ENCODE measurements around the gene CCDC200. TPM values are rescaled to one million over a fixed set of nuclear protein-coding genes. Genes with fewer than 3 reads are reported as not detected.

Gene CCDC200
- 0.12 TPM in 1 of 5 replicates, not detected in the others for total RNA-seq (2022; extraction: Qiagen RNA extraction)

DNA sequence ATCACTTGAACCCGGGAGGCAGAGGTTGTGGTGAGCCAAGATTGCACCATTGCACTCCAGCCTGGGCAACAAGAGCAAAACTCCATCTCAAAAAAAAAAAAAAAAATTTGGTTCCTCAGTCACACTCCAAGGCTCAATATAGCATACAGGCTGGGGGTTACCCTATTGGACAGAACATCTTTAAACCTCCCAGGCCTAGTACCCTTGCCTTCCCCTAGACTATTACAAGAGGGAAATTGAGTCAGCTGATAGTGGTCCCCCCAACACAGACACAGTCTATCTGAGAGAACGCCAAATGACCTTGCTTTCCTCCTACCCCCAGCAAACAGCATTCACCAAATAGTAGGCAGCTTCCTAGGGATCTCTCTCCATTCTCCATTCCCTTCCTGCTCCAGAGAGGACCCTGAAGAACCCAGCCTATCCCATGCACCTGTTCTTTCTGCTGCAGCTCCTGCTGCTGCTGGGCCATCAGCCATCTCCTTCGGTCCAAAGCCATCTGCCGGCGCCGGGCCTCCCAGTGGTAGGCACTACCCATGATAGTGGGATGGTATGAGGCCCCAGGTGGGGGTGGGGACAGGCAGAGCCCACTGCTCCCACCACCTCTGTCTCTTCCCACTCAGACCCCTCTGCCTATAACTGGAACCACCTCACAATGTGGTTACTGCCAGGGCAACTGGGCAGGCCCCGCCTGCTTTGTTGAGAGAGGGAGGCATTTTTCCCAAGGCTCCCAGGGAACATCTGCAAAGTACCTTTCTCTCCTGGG lies at the start of gene CCDC200:
TSS of gene CCDC200 (minus strand) at position 604 of the 763 bp plus-strand sequence. CDS start at position 535, 69 bp downstream.

DNA sequence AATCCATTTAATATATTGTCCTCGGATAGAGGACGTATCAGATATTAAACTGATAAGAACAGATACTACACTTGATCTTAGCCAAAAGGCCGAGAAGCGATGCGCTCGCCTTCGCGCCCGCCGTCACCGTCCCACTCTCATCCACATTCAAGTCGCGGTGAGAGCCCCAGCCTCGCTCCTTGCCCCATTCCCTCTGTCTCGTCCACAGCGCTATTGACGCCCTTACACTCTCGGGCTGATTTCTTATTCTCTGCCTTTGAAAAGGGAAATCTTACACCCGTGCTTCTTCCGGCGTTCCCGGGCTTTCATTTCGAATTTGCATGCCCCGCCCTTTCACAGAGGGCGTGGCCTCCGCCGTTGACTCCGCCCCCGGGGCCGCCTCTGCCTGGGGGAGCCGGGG lies 5.5 kb upstream of the CCDC200 start, which contains the start of gene RNU2-1:
TSS of gene RNU2-1 (minus strand) at position 101 of the 400 bp plus-strand sequence.

DNA sequence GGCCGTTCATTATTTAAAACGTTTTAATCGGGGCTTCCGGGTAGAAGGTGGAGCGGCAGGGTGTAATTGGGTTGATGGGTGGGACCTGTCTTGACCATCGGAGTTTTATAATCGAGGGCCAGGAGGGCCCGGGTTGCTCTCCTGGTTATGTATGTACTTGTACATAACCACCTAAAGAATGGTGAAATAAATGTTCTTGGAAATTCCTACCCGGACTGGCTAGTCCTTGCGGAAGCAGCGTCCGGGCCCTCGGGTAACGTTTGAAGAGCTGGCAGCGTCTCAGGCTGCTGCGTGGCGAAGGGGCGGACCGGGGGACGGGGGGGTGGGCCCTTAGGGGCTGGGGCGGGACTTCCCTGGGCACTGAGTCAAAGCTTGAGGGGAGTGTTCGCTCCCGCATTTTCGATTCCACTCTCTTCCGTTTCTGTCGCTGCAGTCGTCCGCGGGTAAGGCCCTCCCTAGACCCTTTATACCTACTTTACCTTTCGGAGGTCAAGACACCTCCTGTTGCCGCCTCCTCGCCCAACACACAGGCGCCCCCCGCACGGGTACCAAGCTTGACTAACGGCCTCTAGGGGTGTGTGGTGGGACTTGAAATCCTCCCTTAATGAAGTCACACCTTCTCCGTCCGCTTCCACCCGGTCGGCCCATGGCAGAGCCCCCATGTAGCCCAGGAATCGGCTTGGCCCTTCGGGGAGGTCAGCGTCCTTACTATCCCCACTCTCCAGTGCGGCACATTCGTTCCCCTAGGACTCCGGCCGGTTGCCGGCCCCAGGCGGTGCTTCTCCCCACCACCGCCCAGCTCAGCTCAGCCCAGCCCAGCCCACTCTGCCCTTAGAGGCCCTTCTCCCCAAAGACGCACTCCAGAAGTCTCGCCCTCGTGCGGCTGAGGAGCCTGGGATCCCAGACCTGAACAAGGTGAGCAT lies 16.7 kb downstream of the CCDC200 start, which contains the start of gene TMEM106A:
TSS of gene TMEM106A (plus strand) at position 396 of the 923 bp plus-strand sequence. CDS start 1,167 bp downstream, outside the sequence.

Other genes with a start within 250 kb of the CCDC200 start
- gene PTGES3L, start 248.5 kb downstream of the CCDC200 start, total RNA-seq (2022; extraction: Qiagen RNA extraction) = 0.95 to 1.4 TPM (median 1.1 TPM) in 5 replicates
- gene RUNDC1, start 248.1 kb downstream of the CCDC200 start, total RNA-seq (2022; extraction: Qiagen RNA extraction) = 19.7 to 22.3 TPM (median 21.1 TPM) in 5 replicates
- 2,950 to 3,217 TPM (median 3,086 TPM) in 5 replicates for gene RPL27, start 230.2 kb downstream of the CCDC200 start, total RNA-seq (2022; extraction: Qiagen RNA extraction)
- 15.8 to 21.1 TPM (median 18.4 TPM) in 5 replicates for gene IFI35, start 221.8 kb downstream of the CCDC200 start, total RNA-seq (2022; extraction: Qiagen RNA extraction)
- gene VAT1, start 206.2 kb downstream of the CCDC200 start, total RNA-seq (2022; extraction: Qiagen RNA extraction) = 230 to 245 TPM (median 244 TPM) in 5 replicates
- gene RND2, start 203.4 kb downstream of the CCDC200 start, total RNA-seq (2022; extraction: Qiagen RNA extraction) = 0.07 to 0.22 TPM (median 0.15 TPM) in 5 replicates
- gene BRCA1, start 103.3 kb downstream of the CCDC200 start, total RNA-seq (2022; extraction: Qiagen RNA extraction) = 22.1 to 36.5 TPM (median 24.7 TPM) in 5 replicates
- gene NBR1, start 57.4 kb downstream of the CCDC200 start, total RNA-seq (2022; extraction: Qiagen RNA extraction) = 30.9 to 51.4 TPM (median 39.8 TPM) in 5 replicates
- 0.76 to 1.5 TPM (median 1.1 TPM) in 5 replicates for gene TMEM106A, start 16.7 kb downstream of the CCDC200 start, total RNA-seq (2022; extraction: Qiagen RNA extraction)
- not detected in 5 replicates for gene RNU2-1, start 5.4 kb upstream of the CCDC200 start, total RNA-seq (2022; extraction: Qiagen RNA extraction)
- 17.8 to 28.1 TPM (median 25.4 TPM) in 5 replicates for gene ARL4D, start 170.4 kb upstream of the CCDC200 start, total RNA-seq (2022; extraction: Qiagen RNA extraction)